ENCODE results near the gene MRPL14.

Gene MRPL14

DNA sequence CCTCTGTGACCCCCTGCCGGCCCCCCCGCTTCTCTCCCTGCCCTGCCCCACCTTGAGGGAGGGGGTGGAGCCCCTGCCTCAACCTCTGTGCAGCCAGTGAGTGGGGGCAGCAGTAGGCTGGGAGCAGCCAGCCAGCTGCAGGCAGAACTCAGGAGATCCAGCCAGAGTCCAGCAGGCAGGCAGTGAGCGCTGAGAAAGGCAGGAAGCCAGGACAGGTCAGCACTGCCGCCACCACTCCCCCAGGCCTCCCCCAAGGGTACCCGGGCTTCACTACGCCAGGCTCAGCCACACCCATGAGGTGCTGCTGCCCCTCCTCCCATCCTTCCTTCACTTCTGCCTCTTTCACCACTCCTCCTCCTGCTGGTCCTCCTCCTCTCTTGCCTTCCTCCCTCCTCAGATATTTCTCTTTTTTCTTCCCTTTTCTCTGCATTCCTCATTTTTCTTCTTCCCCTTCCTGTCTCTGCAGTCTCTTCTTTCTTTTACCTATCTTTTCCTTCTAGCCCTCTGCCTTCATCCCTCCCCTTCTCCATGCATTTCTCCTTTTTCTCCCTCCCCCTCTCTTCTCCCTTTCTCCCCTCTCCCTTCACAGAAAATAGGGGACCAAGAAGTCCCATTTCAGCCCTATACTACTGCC lies 11.6 kb upstream of the MRPL14 start:
- TF ChIP-seq, protein P1, sequence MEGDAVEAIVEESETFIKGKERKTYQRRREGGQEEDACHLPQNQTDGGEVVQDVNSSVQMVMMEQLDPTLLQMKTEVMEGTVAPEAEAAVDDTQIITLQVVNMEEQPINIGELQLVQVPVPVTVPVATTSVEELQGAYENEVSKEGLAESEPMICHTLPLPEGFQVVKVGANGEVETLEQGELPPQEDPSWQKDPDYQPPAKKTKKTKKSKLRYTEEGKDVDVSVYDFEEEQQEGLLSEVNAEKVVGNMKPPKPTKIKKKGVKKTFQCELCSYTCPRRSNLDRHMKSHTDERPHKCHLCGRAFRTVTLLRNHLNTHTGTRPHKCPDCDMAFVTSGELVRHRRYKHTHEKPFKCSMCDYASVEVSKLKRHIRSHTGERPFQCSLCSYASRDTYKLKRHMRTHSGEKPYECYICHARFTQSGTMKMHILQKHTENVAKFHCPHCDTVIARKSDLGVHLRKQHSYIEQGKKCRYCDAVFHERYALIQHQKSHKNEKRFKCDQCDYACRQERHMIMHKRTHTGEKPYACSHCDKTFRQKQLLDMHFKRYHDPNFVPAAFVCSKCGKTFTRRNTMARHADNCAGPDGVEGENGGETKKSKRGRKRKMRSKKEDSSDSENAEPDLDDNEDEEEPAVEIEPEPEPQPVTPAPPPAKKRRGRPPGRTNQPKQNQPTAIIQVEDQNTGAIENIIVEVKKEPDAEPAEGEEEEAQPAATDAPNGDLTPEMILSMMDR (conservative IDR thresholded peaks at IDR 0.05): no peak
- H3K27ac ChIP-seq: no peak overlapping the region

DNA sequence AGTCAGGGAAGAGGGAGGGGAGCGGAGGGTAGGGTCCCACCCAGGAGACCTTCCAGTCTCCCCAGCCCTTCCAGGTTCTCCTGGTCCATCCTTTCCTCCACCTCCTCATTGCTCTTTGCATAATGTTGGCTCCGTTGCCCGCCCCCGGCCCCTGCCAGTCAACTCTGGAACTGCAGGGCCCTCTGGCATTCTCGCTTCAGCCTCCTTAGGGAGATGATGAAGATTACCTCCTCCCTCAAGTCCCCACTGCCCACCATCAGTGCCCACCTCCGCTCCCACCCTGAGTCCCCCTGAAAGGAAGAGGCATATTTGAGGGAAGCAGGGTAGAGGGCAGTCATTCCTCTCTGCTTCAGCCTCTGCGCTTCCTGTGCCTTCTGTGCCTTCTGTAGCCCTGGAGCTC lies 8.6 kb upstream of the MRPL14 start:
- TF ChIP-seq, protein P1 (conservative IDR thresholded peaks at IDR 0.05): no peak
- H3K27ac ChIP-seq: no peak overlapping the region

DNA sequence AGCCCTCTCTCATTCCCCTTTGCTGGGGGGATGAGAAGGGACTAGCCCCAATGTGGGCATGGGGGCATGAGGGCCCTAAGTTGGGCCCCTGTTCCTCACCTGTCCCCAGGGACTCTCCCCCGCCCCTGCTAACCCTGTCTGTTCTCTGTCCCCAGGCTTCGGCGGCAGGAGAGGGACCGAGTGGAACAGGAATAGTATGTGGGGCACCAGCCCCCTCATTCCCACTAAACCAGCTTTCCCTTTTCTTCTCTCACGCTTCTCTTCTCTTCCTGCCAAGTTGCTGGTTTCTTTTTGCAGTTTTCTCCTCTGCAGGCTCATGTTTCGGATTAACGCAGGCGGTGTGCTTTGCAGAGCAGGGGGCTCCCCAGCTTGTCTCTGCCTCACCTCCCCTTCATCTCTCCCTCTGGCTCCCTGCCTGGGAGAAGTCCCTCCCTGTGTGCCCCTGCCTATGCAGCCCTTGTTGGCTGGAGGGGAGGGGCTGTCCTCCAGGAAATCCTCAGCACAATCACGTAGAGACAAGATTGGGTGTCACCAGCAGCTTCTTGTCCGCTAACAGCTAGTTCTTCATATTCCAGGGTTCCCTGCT lies 8.0 kb upstream of the MRPL14 start:
- H3K27ac ChIP-seq: no peak overlapping the region
- TF ChIP-seq, protein P1 (conservative IDR thresholded peaks at IDR 0.05): no peak

DNA sequence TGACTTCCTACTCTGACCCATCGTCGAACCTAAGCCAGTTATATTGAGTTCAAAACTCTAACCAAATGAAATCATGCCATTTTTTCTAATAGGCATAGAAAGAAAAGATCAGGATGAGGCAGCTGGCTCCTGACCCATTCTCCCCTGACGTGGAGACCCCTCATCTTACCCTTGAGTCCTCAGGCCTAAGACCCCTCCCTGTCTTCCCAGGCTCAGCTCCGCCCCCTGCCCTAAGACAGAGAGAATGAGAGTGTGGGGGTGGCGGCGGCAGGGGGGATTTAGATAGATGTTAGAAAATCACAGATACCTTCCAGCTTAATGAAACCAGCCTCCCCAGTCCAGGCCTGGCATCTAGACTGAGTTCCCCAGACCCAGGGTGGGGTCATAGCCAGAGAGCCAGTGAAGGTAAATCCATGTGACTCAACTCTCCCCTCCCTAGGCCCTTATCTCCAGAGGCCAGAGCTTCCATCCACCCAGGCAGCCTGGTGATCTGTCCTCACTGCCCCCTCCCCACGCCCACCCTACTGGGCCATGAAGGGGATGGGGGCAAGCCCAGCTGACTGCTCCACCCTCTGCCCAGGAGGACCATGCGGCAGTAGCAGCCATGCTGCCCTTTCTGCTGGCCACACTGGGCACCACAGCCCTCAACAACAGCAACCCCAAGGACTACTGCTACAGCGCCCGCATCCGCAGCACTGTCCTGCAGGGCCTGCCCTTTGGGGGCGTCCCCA lies 6.9 kb upstream of the MRPL14 start:
- peak overlapping the region; percentile 35; the same call in 1 of the 2 replicates for H3K27ac ChIP-seq
- TF ChIP-seq, protein P1 (conservative IDR thresholded peaks at IDR 0.05): no peak

DNA sequence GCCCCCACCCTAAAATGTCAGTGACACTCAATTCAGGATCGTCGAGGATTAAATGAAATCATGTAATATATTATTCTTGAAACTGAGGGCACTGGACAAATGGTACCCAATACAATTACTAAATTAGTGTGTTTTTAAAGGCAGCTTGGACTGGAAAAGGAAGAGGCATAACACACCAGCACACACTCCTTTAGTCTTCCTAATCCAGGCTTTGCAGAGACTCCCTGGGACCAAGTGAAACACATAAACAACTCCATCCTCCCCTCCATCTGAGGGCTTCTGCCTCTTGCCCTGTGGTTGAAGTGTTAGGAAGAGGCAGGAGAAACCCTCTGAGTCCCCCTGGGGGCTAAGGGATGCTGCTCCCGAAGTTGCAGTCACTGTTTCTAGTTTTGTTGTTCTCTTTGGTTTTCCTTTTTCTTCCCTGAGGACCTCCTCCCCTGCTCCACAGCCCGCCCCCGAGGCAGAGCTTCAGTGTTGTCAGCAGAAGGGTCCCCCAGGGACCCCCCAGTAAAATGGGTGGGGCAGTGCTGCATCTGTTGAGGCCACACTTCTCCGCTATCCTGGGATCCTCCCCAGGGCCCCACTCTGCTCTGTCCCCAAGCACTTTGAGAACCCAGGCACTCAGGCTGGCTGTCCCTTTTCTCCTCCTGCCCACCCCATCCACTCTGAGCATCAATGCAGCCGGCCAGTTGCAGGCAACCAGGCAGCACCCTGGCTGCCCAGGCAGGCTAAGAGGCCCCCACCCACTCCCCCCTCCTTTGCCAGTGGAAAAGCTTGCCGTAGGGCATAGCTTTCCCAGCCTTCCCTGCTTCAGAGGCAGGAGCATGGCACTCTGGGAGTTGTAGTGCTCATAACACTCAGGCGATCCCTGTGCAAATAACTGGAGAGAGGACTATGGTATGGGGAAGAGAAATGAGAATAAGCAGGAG lies 6.0 kb upstream of the MRPL14 start:
- H3K27ac ChIP-seq: peak overlapping the region; percentile 35; the same call in 1 of the 2 replicates
- TF ChIP-seq, protein P1 (conservative IDR thresholded peaks at IDR 0.05): no peak

DNA sequence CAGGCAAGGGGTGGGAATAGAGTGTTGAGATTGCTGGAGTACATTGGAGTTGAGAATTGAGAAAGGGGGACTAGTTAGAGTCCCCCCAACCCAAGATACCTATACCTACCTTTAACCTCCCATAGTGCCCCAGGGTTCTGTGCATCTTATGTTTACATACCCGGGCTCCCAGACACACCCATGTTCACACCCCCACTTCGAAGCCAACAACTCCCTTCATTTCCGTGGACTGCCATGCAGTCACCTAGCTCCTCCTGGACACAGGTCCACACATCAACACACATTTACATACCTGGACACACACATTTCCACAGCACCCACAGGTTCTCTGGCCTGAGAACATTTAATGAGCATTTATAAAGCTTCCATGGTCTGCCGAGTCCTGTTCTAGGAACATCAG lies 5.2 kb upstream of the MRPL14 start:
- TF ChIP-seq, protein P1 (conservative IDR thresholded peaks at IDR 0.05): no peak
- H3K27ac ChIP-seq: peak overlapping the region; percentile 35
